H1 (cell line): ENCODE results near the gene CCDC12. TPM values are rescaled to one million over a fixed set of nuclear protein-coding genes. Genes with fewer than 3 reads are reported as not detected.

Source experiments
- CTCF ChIA-PET: fragments of 300-600 bp; sonication (Branson Sonifier 250); formaldehyde crosslinking; loops from one replicate; lab custom pipeline; 2021; ENCODE audit not compliant: partially characterized antibody; lab: Charles Lee
- POLR2A ChIA-PET: fragments of 300-600 bp; sonication (Branson Sonifier 250); formaldehyde crosslinking; loops from one replicate; lab custom pipeline; 2021; ENCODE audit warnings: inconsistent platforms; ENCODE audit not compliant: partially characterized antibody; lab: Charles Lee
- DNase-seq, 2 experiments: peaks; one replicate each; pipeline versions ENCODE4 v3.0.0 to v3.0.0-alpha.2; 2010 to 2022; ENCODE audit warnings: low spot score in 2 of 2, low read depth in 1 of 2, mixed read lengths in 1 of 2
- FAIRE-seq: peaks from 2 replicates; lab custom pipeline; 2011; peaks lifted over from hg19 to GRCh38; lab: Jason Lieb, UNC
- H2AFZ ChIP-seq: 2 replicates; pipeline ENCODE4 v1.8.1; 2012; ENCODE audit warnings: low read length, inconsistent platforms
- H2AK5ac ChIP-seq: 2 replicates; pipeline ENCODE4 v1.6.1; 2013; ENCODE audit warnings: low read depth, low read length
- H2BK120ac ChIP-seq: replicated peaks from 2 replicates; pipeline ENCODE3; 2013; ENCODE audit warnings: low read depth, low read length, inconsistent platforms
- H2BK12ac ChIP-seq: 2 replicates; pipeline ENCODE4 v1.6.1; 2013; ENCODE audit warnings: low read depth, low read length
- H2BK15ac ChIP-seq: 2 replicates; pipeline ENCODE4 v1.6.1; 2013; ENCODE audit warnings: low read length
- H2BK20ac ChIP-seq: 2 replicates; pipeline ENCODE4 v1.6.1; 2013; ENCODE audit warnings: low read length
- H2BK5ac ChIP-seq: 2 replicates; pipeline ENCODE4 v1.6.1; 2013; ENCODE audit warnings: low read depth, low read length
- H3K14ac ChIP-seq: 2 replicates; pipeline ENCODE4 v1.6.1; 2013; ENCODE audit warnings: inconsistent platforms; ENCODE audit not compliant: insufficient read length
- H3K18ac ChIP-seq: 2 replicates; pipeline ENCODE4 v1.6.1; 2013; ENCODE audit warnings: low read length; ENCODE audit errors: extremely low read depth
- H3K23ac ChIP-seq: 2 replicates; pipeline ENCODE4 v1.6.1; 2013; ENCODE audit warnings: inconsistent platforms; ENCODE audit not compliant: insufficient read length
- H3K23me2 ChIP-seq: 2 replicates; pipeline ENCODE4 v1.6.1; 2013; ENCODE audit warnings: low read depth, low read length
- H3K27ac ChIP-seq: 2 replicates; pipeline ENCODE4 v1.6.1; 2011; ENCODE audit warnings: low read depth, low read length, inconsistent platforms
- H3K27me3 ChIP-seq, 4 experiments: replicated peaks in 1 of 4; 1 replicate in 1 of 4; 2 replicates in 3 of 4; pipeline versions ENCODE4 v1.6.1 to v1.8.1; 2011 to 2013; ENCODE audit warnings: low read length in 3 of 4, mild to moderate bottlenecking in 3 of 4, inconsistent platforms in 2 of 4, mixed read lengths in 2 of 4, moderate library complexity in 1 of 4; ENCODE audit not compliant: control insufficient read depth in 3 of 4, insufficient read depth in 3 of 4; ENCODE audit errors: extremely low read depth in 1 of 4
- H3K36me3 ChIP-seq, 4 experiments: 2 replicates each; pipeline versions ENCODE4 v1.6.1 to v1.8.1; 2011 to 2013; ENCODE audit warnings: mild to moderate bottlenecking in 4 of 4, low read length in 3 of 4, moderate library complexity in 2 of 4, control low read depth in 1 of 4, inconsistent platforms in 1 of 4; ENCODE audit not compliant: insufficient read depth in 4 of 4, control insufficient read depth in 2 of 4
- H3K4ac ChIP-seq: replicated peaks from 2 replicates; pipeline ENCODE3; 2013; ENCODE audit warnings: low read length, low read depth, mixed read lengths, inconsistent platforms; ENCODE audit not compliant: insufficient read length
- H3K4me1 ChIP-seq, 4 experiments: replicated peaks in 1 of 4; 1 replicate in 1 of 4; 2 replicates in 3 of 4; pipeline versions ENCODE4 v1.6.1 to v1.8.1; 2011 to 2013; ENCODE audit warnings: low read length in 3 of 4, inconsistent platforms in 2 of 4, mixed read lengths in 1 of 4; ENCODE audit not compliant: insufficient read depth in 4 of 4, control insufficient read depth in 3 of 4
- H3K4me2 ChIP-seq, 2 experiments: 2 replicates each; pipeline versions ENCODE4 v1.6.1 to v1.8.1; 2011 to 2013; ENCODE audit warnings: low read depth in 2 of 2, low read length in 2 of 2, control low read depth in 1 of 2, inconsistent platforms in 1 of 2, mild to moderate bottlenecking in 1 of 2; ENCODE audit not compliant: insufficient read depth in 1 of 2
- H3K4me3 ChIP-seq, 4 experiments: fragments of 200-600, 300-600 bp in 1 of 4; sonication (generic), shearing (Covaris generic), sonication (Bioruptor Twin) in 1 of 4; 2 replicates each; pipeline versions ENCODE4 v1.5.1 to v1.8.1; 2011 to 2016; ENCODE audit warnings: low read length in 4 of 4, low read depth in 3 of 4, control low read depth in 2 of 4, inconsistent platforms in 2 of 4, mild to moderate bottlenecking in 2 of 4, mixed read lengths in 1 of 4, moderate library complexity in 1 of 4; ENCODE audit not compliant: insufficient read depth in 2 of 4; ENCODE audit errors: extremely low read depth in 1 of 4
- H3K56ac ChIP-seq: replicated peaks from 2 replicates; pipeline ENCODE3; 2013; ENCODE audit warnings: low read depth, mild to moderate bottlenecking, mixed read lengths, low read length, inconsistent platforms; ENCODE audit not compliant: insufficient read length
- H3K79me1 ChIP-seq: 2 replicates; pipeline ENCODE4 v1.6.1; 2013; ENCODE audit warnings: low read depth, low read length, control low read depth
- H3K79me2 ChIP-seq, 2 experiments: 2 replicates each; pipeline versions ENCODE4 v1.6.1 to v1.8.1; 2012 to 2013; ENCODE audit warnings: low read length in 2 of 2, mild to moderate bottlenecking in 2 of 2, inconsistent platforms in 1 of 2; ENCODE audit not compliant: insufficient read depth in 2 of 2, control insufficient read depth in 1 of 2
- H3K9ac ChIP-seq, 4 experiments: replicated peaks in 1 of 4; 1 replicate in 1 of 4; 2 replicates in 3 of 4; pipeline versions ENCODE4 v1.6.1 to v1.8.1; 2011 to 2013; ENCODE audit warnings: low read depth in 3 of 4, low read length in 3 of 4, control low read depth in 2 of 4, mild to moderate bottlenecking in 2 of 4, moderate library complexity in 2 of 4, inconsistent platforms in 1 of 4; ENCODE audit errors: extremely low read depth in 1 of 4
- H3K9me3 ChIP-seq, 2 experiments: 2 replicates each; pipeline versions ENCODE4 v1.6.1 to v1.8.1; 2012 to 2013; ENCODE audit warnings: mild to moderate bottlenecking in 2 of 2, moderate library complexity in 2 of 2, control low read depth in 1 of 2, inconsistent platforms in 1 of 2, low read depth in 1 of 2, low read length in 1 of 2, mixed read lengths in 1 of 2; ENCODE audit not compliant: insufficient read depth in 2 of 2
- H4K20me1 ChIP-seq, 2 experiments: replicated peaks in 1 of 2; 2 replicates each; pipeline versions ENCODE3 to v1.8.1; 2011 to 2013; ENCODE audit warnings: inconsistent platforms in 2 of 2, low read length in 2 of 2, mild to moderate bottlenecking in 1 of 2; ENCODE audit not compliant: insufficient read depth in 2 of 2, control insufficient read depth in 1 of 2
- H4K5ac ChIP-seq: 2 replicates; pipeline ENCODE4 v1.6.1; 2013; ENCODE audit warnings: low read length, low read depth, mixed read lengths, inconsistent platforms; ENCODE audit not compliant: insufficient read length
- H4K8ac ChIP-seq: 2 replicates; pipeline ENCODE4 v1.8.0; 2013; ENCODE audit warnings: mild to moderate bottlenecking, moderate library complexity, low read length, inconsistent platforms; ENCODE audit not compliant: insufficient read depth; ENCODE audit errors: extremely low read depth
- H4K91ac ChIP-seq: replicated peaks from 2 replicates; pipeline ENCODE3; 2013; ENCODE audit warnings: low read length, mixed read lengths, inconsistent platforms; ENCODE audit not compliant: insufficient read length
- ATF2 ChIP-seq: IDR thresholded peaks from 2 replicates; pipeline ENCODE4 v1.6.1; 2012; ENCODE audit warnings: low read length, inconsistent platforms
- WGBS, 2 experiments: shearing (Covaris generic) in 1 of 2; methylation state at CpG; one replicate each; pipeline versions ENCODE4 v1.1.6 to v1.1.7; 2013 to 2015; ENCODE audit warnings: low lambda C conversion rate in 2 of 2, mixed read lengths in 2 of 2, inconsistent platforms in 1 of 2, low coverage in 1 of 2, missing lambda C conversion rate in 1 of 2; ENCODE audit not compliant: insufficient replicate concordance in 2 of 2, insufficient coverage in 1 of 2, insufficient read length in 1 of 2; ENCODE audit errors: extremely low coverage in 1 of 2, missing lambda C conversion rate in 1 of 2; 5-methylcytosine and 5-hydroxymethylcytosine counted together
- polyA plus RNA-seq, 7 experiments: library from polyadenylated mRNA; depleted of rRNA in 3 of 7; stranded (reverse) in 5 of 7; unstranded in 2 of 7; fragments of >200 nt in 5 of 7; fragments of 200-250 nt in 2 of 7; gene quantifications; 1 replicate in 5 of 7; 2 replicates in 1 of 7; 4 replicates in 1 of 7; pipeline versions ENCODE4 v1.2.1 to v1.2.3, GENCODE V29; 2011 to 2013; ENCODE audit warnings: missing spikeins in 2 of 7, mixed read lengths in 2 of 7
- total RNA-seq: library from RNA; stranded (reverse); fragmentation: NEBNext Ultra II Directional; extraction: Animal tissue kit (Norgen Biotek cat#: 25700); gene quantifications from 2 replicates; pipeline ENCODE4 v1.2.1, GENCODE V29; 2021

CCDC12 gene
- total and polyA plus RNA-seq, 2 of the 8 experiments (the other 6 are each of a cell fraction or from before 2014, with no cell fraction given), result 29.5 to 41.3 TPM

DNA sequence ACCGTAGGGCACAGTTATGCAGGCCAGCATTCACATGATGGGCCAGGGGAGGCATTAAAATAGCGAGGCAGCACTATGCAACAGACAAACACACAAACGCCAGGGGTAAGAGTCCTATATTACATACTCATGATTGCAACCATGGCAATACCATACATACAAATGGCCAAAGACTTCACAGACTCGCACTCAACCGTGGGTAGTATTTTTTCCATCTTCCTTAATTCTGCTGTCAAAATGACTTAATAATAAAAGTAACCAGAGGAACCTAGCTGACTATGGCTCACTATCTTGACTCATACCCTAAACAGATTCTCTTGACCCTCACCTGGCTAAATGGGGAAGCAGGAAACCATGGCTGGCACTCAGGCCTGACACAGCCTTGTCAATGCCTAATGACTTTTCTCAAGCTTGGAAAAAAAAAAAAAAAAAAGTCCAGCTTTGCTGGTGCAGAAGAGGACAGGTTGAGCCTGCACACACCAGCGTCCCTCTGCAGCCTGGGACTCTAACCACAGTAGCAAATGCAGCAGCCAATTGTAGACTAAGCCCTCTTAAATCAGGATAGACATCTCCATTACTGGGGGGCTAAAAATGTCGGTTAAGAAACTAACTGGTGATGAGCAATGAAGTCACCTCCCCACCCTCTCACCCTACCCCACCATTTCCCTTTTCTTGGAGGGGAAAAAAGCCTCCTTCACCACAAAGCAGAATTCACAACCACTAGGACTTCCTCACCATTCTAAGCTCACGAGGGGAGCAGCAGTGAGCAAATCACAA, 23.1 kb downstream of the CCDC12 start:
- H3K23ac ChIP-seq, result no peak overlapping the region
- FAIRE-seq (no peak), DNase-seq (no peak)
- no peak overlapping the region for H2BK15ac ChIP-seq
- H2AK5ac ChIP-seq, result no peak overlapping the region
- no peak overlapping the region; the same call in 1 of the 2 replicates for H2BK5ac ChIP-seq
- no peak overlapping the region for H3K14ac ChIP-seq
- H2BK120ac ChIP-seq, result no peak overlapping the region
- H3K36me3 ChIP-seq, result no peaks in the 10 kb centered on the region
- H4K5ac ChIP-seq, result no peak overlapping the region
- H3K27ac ChIP-seq, result no peak overlapping the region
- CTCF ChIA-PET, result interaction anchor here (0.6 to 3.1 kb wide), 6 partner anchors 9 to 87 kb away, joined by 3 to 12 read pairs (median 4); no protein-coding TSS in a partner anchor
- no peak overlapping the region for H4K8ac ChIP-seq
- H3K79me1 ChIP-seq, result peaks cover 45% of the 10 kb centered on the region
- peaks cover 36 to 47% of the 10 kb centered on the region in 2 experiments for H4K20me1 ChIP-seq
- H3K56ac ChIP-seq, result no peak overlapping the region
- H3K9ac ChIP-seq, result no peak overlapping the region
- no peaks in the 10 kb centered on the region for H3K9me3 ChIP-seq
- peaks cover 5 to 14% (median 8%) of the 10 kb centered on the region in 4 experiments for H3K4me1 ChIP-seq
- no peak overlapping the region for H3K4me3 ChIP-seq
- 86% methylated on average over 8 of the region's 8 CpGs; no CpG with 5 or more reads in 1 of the 2 experiments for WGBS, 2 experiments
- no peak overlapping the region for H3K18ac ChIP-seq
- H3K4me2 ChIP-seq, result no peak overlapping the region
- no peak overlapping the region for H3K4ac ChIP-seq
- H2BK20ac ChIP-seq, result no peak overlapping the region
- POLR2A ChIA-PET, result interaction anchor here (1.1 kb wide), 1 partner anchor 11 kb away, joined by 3 read pairs; no protein-coding TSS in a partner anchor
- H2AFZ ChIP-seq, result no peak overlapping the region
- no peaks in the 10 kb centered on the region for H3K27me3 ChIP-seq
- no peak for TF ChIP-seq ATF2
- H3K79me2 ChIP-seq, result peaks cover 31 to 93% of the 10 kb centered on the region in 2 experiments
- no peak overlapping the region for H4K91ac ChIP-seq
- no peak overlapping the region for H2BK12ac ChIP-seq
- no peaks in the 10 kb centered on the region; the same call in 1 of the 2 replicates for H3K23me2 ChIP-seq
